Neutrophil (primary cell): ENCODE results near the gene POLR3F.

Experiments used
- H3K27ac ChIP-seq: fragments of 200-600 bp; sonication (generic); 2 replicates; pipeline ENCODE4 v1.5.1; 2016; ENCODE audit warnings: mild to moderate bottlenecking, moderate library complexity
- H3K27me3 ChIP-seq: fragments of 200-600 bp; sonication (generic); 2 replicates; pipeline ENCODE4 v1.6.0; 2016; ENCODE audit warnings: mild to moderate bottlenecking
- H3K36me3 ChIP-seq: fragments of 200-600 bp; sonication (generic); 2 replicates; pipeline ENCODE4 v1.5.1; 2017
- H3K4me1 ChIP-seq, 2 experiments: fragments of 200-600 bp in 1 of 2; sonication (generic) in 1 of 2; 1 replicate in 1 of 2; 2 replicates in 1 of 2; pipeline versions ENCODE4 v1.5.1 to v1.6.1; 2013 to 2016; ENCODE audit warnings: low read depth in 1 of 2, low read length in 1 of 2, mild to moderate bottlenecking in 1 of 2, moderate library complexity in 1 of 2; ENCODE audit not compliant: control insufficient read depth in 1 of 2, insufficient read depth in 1 of 2
- H3K4me3 ChIP-seq, 2 experiments: fragments of 200-600 bp in 1 of 2; sonication (generic) in 1 of 2; 1 replicate in 1 of 2; 2 replicates in 1 of 2; pipeline ENCODE4 v1.5.1; 2013 to 2016; ENCODE audit warnings: low read depth in 1 of 2, low read length in 1 of 2, mild to moderate bottlenecking in 1 of 2, moderate library complexity in 1 of 2
- H3K9me3 ChIP-seq: fragments of 200-600 bp; sonication (generic); 2 replicates; pipeline ENCODE4 v1.5.1; 2016
- CTCF ChIP-seq: fragments of 200-600 bp; sonication (generic); IDR thresholded peaks from 2 replicates; pipeline ENCODE4 v1.5.1; 2016; ENCODE audit warnings: antibody characterized with exemption

POLR3F gene

GRCh38 chr20:18532626-18533025, 65.4 kb downstream of the POLR3F start:
- H3K27me3 ChIP-seq = no peaks in the 10 kb centered on the region
- TF ChIP-seq CTCF = no peak
- no peaks in the 10 kb centered on the region for H3K9me3 ChIP-seq
- H3K36me3 ChIP-seq = peaks cover 92% of the 10 kb centered on the region
- no peaks in the 10 kb centered on the region for H3K4me1 ChIP-seq
- no peak overlapping the region for H3K4me3 ChIP-seq
- no peak overlapping the region for H3K27ac ChIP-seq

- Histone ChIP-seq H3K27me3 (no peaks in the 10 kb centered on the region), H3K36me3 (peaks cover 85% of the 10 kb centered on the region), H3K27ac (no peak overlapping the region), H3K4me1 (no peaks in the 10 kb centered on the region), H3K4me3 (no peak overlapping the region), H3K9me3 (no peaks in the 10 kb centered on the region)
- no peak for TF ChIP-seq CTCF
These were observed 66.3 kb downstream of the POLR3F start for GRCh38 chr20:18533491-18533890.

- no peaks in the 10 kb centered on the region for H3K9me3 ChIP-seq
- no peaks in the 10 kb centered on the region for H3K27me3 ChIP-seq
- TF ChIP-seq CTCF = no peak
- H3K4me1 ChIP-seq = no peaks in the 10 kb centered on the region
- no peak overlapping the region for H3K4me3 ChIP-seq
- H3K36me3 ChIP-seq = peaks cover 82% of the 10 kb centered on the region
- no peak overlapping the region for H3K27ac ChIP-seq
These were observed 66.9 kb downstream of the POLR3F start for GRCh38 chr20:18533978-18534644.
